Liver (tissue), 9 donors: ENCODE results near the gene FAM107A. TPM values are rescaled to one million over a fixed set of nuclear protein-coding genes. Genes with fewer than 3 reads are reported as not detected.

Experiments
- DNase-seq: peaks from one replicate; pipeline ENCODE4 v3.0.0-alpha.2; 2017; ENCODE audit warnings: low spot score
- H3K27ac ChIP-seq, 2 donors: one replicate each; pipeline ENCODE4 v1.7.0; 2013; ENCODE audit warnings: inconsistent platforms in 2 of 2, low read length in 2 of 2, control low read depth in 1 of 2, low read depth in 1 of 2, mild to moderate bottlenecking in 1 of 2
- H3K27me3 ChIP-seq, 4 donors: one replicate each; pipeline versions ENCODE4 v1.6.1 to v1.7.0; 2013; ENCODE audit warnings: low read length in 3 of 4, inconsistent platforms in 1 of 4, mild to moderate bottlenecking in 1 of 4, moderate library complexity in 1 of 4; ENCODE audit not compliant: control insufficient read depth in 4 of 4, insufficient read depth in 4 of 4
- H3K36me3 ChIP-seq, 4 donors: one replicate each; pipeline versions ENCODE4 v1.6.1 to v1.7.0; 2013; ENCODE audit warnings: low read length in 3 of 4, mild to moderate bottlenecking in 3 of 4, low read depth in 1 of 4, moderate library complexity in 1 of 4; ENCODE audit not compliant: control insufficient read depth in 4 of 4, insufficient read depth in 3 of 4
- H3K4me1 ChIP-seq, 4 donors: one replicate each; pipeline versions ENCODE4 v1.6.1 to v1.7.0; 2013; ENCODE audit warnings: low read length in 3 of 4, mild to moderate bottlenecking in 3 of 4, moderate library complexity in 1 of 4; ENCODE audit not compliant: control insufficient read depth in 4 of 4, insufficient read depth in 4 of 4
- H3K4me3 ChIP-seq, 3 donors: one replicate each; pipeline versions ENCODE4 v1.6.1 to v1.7.0; 2013; ENCODE audit warnings: low read length in 3 of 3, control low read depth in 1 of 3, low read depth in 1 of 3, mild to moderate bottlenecking in 1 of 3
- H3K9ac ChIP-seq, 2 donors: one replicate each; pipeline ENCODE4 v1.7.0; 2013; ENCODE audit warnings: low read length in 2 of 2, mild to moderate bottlenecking in 2 of 2, moderate library complexity in 2 of 2, control low read depth in 1 of 2, low read depth in 1 of 2
- H3K9me3 ChIP-seq, 4 donors: one replicate each; pipeline versions ENCODE4 v1.6.1 to v1.7.0; 2013; ENCODE audit warnings: low read length in 3 of 4; ENCODE audit not compliant: control insufficient read depth in 4 of 4
- ATF3 ChIP-seq: IDR thresholded peaks from 2 replicates; pipeline ENCODE4 v1.6.1; 2016; ENCODE audit warnings: antibody characterized with exemption
- CTCF ChIP-seq: fragments of 150-350 bp; IDR thresholded peaks from 2 replicates; pipeline ENCODE4 v1.5.1; 2017; ENCODE audit warnings: improper control_type of control experiment, low read depth, low read length; ENCODE audit not compliant: missing input control
- EGR1 ChIP-seq, 2 donors: IDR thresholded peaks; 2 replicates each; pipeline ENCODE4 v1.6.1; 2016 to 2018; ENCODE audit warnings: antibody characterized with exemption in 2 of 2, low read depth in 2 of 2
- FOXA1 ChIP-seq: IDR thresholded peaks from 2 replicates; pipeline ENCODE4 v1.6.1; 2016; ENCODE audit warnings: antibody characterized with exemption
- FOXA2 ChIP-seq: IDR thresholded peaks from 2 replicates; pipeline ENCODE4 v1.6.1; 2016; ENCODE audit warnings: antibody characterized with exemption
- GABPA ChIP-seq, 2 donors: IDR thresholded peaks in 1 of 2; conservative IDR thresholded peaks in 1 of 2; 2 replicates each; pipeline ENCODE4 v1.6.1; 2016; ENCODE audit warnings: antibody characterized with exemption in 2 of 2, mild to moderate bottlenecking in 1 of 2, moderate library complexity in 1 of 2
- HNF4A ChIP-seq, 2 donors: conservative IDR thresholded peaks; 2 replicates each; pipeline ENCODE4 v1.6.1; 2016; ENCODE audit warnings: antibody characterized with exemption in 2 of 2, mild to moderate bottlenecking in 2 of 2
- HNF4G ChIP-seq: IDR thresholded peaks from 2 replicates; pipeline ENCODE4 v1.6.1; 2016; ENCODE audit warnings: antibody characterized with exemption
- JUND ChIP-seq, 2 donors: IDR thresholded peaks; 2 replicates each; pipeline ENCODE4 v1.6.1; 2016; ENCODE audit warnings: antibody characterized with exemption in 2 of 2
- MAX ChIP-seq: IDR thresholded peaks from 2 replicates; pipeline ENCODE4 v1.6.1; 2016; ENCODE audit warnings: antibody characterized with exemption
- NR2F2 ChIP-seq: IDR thresholded peaks from 2 replicates; pipeline ENCODE4 v1.6.1; 2016; ENCODE audit warnings: antibody characterized with exemption
- RAD21 ChIP-seq, 2 donors: IDR thresholded peaks; 2 replicates each; pipeline ENCODE4 v1.6.1; 2016; ENCODE audit warnings: antibody characterized with exemption in 2 of 2, mild to moderate bottlenecking in 2 of 2
- REST ChIP-seq: IDR thresholded peaks from 2 replicates; pipeline ENCODE4 v1.6.1; 2016; ENCODE audit warnings: antibody characterized with exemption, mild to moderate bottlenecking
- RXRA ChIP-seq, 2 donors: IDR thresholded peaks; 2 replicates each; pipeline ENCODE4 v1.6.1; 2017 to 2018; ENCODE audit warnings: antibody characterized with exemption in 2 of 2, mild to moderate bottlenecking in 1 of 2
- SP1 ChIP-seq: IDR thresholded peaks from 2 replicates; pipeline ENCODE4 v1.6.1; 2018; ENCODE audit warnings: antibody characterized with exemption, mild to moderate bottlenecking
- TAF1 ChIP-seq: conservative IDR thresholded peaks from 2 replicates; pipeline ENCODE4 v1.6.1; 2016; ENCODE audit warnings: antibody characterized with exemption, mild to moderate bottlenecking
- YY1 ChIP-seq: IDR thresholded peaks from 2 replicates; pipeline ENCODE4 v1.6.1; 2016; ENCODE audit warnings: antibody characterized with exemption, mild to moderate bottlenecking
- ZBTB33 ChIP-seq: IDR thresholded peaks from 2 replicates; pipeline ENCODE4 v1.6.1; 2016; ENCODE audit warnings: antibody characterized with exemption
- WGBS: extraction: QIAGEN DNeasy Blood & Tissue Kit; methylation state at CpG from one replicate; pipeline ENCODE4 v1.1.7; 2013; 5-methylcytosine and 5-hydroxymethylcytosine counted together
- polyA plus RNA-seq, 2 donors: library from polyadenylated mRNA; stranded (reverse) in 1 of 2; unstranded in 1 of 2; fragments of 200-250 nt in 1 of 2; fragments of >200 nt in 1 of 2; fragmentation: Nextera tagmentation in 1 of 2; extraction: Ambion mirVana in 1 of 2; gene quantifications; one replicate each; pipeline versions ENCODE4 v1.2.1 to v1.2.3, GENCODE V29; 2013 to 2015
- total RNA-seq, 2 donors: library from RNA; depleted of rRNA; stranded (reverse); fragments of >200 nt; gene quantifications; one replicate each; pipeline ENCODE4 v1.2.3, GENCODE V29; 2014
- donor health status: healthy.
- donor health status: healthy.
- donor health status: healthy.
- donor health status: healthy.
- donor health status: healthy.

The FAM107A gene
- total and polyA plus RNA-seq, 4 donors: 0.05 to 4.7 (median 1.4) TPM

- Histone ChIP-seq H3K9ac (peak overlapping the region in 1 of 2 donors; percentile 14), H3K4me1 (peaks cover 25 to 94% (median 85%) of the 10 kb centered on the region in 4 donors), H3K9me3 (no peaks in the 10 kb centered on the region), H3K4me3 (no peak overlapping the region), H3K27me3 (no peaks in the 10 kb centered on the region), H3K36me3 (peaks cover 2 to 27% (median 12%) of the 10 kb centered on the region in 4 donors), H3K27ac (peak overlapping the region; percentile 86 to 95)
- TF ChIP-seq NR2F2 (no peak), SP1 (no peak), JUND (IDR thresholded peaks at IDR 0.05) (no peak), HNF4G (no peak)
- DNase-seq: no peak
- WGBS: 54% methylated on average over 11 of the region's 11 CpGs
Measured at GRCh38 chr3:58524326-58524888, 52.8 kb downstream of the FAM107A start.

GRCh38 chr3:58522759-58523425 is 54.3 kb downstream of the FAM107A start:
- DNase-seq: no peak

More at GRCh38 chr3:58522759-58523425, 54.3 kb downstream of the FAM107A start:
- 37% methylated on average over 5 of the region's 5 CpGs for WGBS
- no peaks in the 10 kb centered on the region for H3K27me3 ChIP-seq
- peaks cover 0 to 29% (median 8%) of the 10 kb centered on the region in 4 donors for H3K36me3 ChIP-seq
- peaks cover 35 to 94% (median 83%) of the 10 kb centered on the region in 4 donors for H3K4me1 ChIP-seq
- H3K9me3 ChIP-seq: no peaks in the 10 kb centered on the region
- no peak overlapping the region for H3K4me3 ChIP-seq
- H3K27ac ChIP-seq: peak overlapping the region; percentile 95
- H3K9ac ChIP-seq: peak overlapping the region in 1 of 2 donors; percentile 75
- TF ChIP-seq ATF3 (peak; percentile 75), SP1 (peak; percentile 95), JUND (IDR thresholded peaks at IDR 0.05) (peak; percentile 71 to 89), CTCF (no peak), HNF4G (peak; percentile 79), NR2F2 (peak; percentile 41), YY1 (peak; percentile 37), TAF1 (no peak), EGR1 (IDR thresholded peaks at IDR 0.05; ENCODE audit: low read depth in 2 of 2) (peak in 1 of 2 donors; percentile 23), REST (peak; percentile 58), GABPA (IDR thresholded peaks at IDR 0.05 in 1 of 2, conservative IDR thresholded peaks at IDR 0.05 in 1 of 2) (peak in 1 of 2 donors; percentile 19), ZBTB33 (peak; percentile 63), FOXA1 (no peak), FOXA2 (no peak), RAD21 (IDR thresholded peaks at IDR 0.05) (peak in 1 of 2 donors; percentile 40), HNF4A (conservative IDR thresholded peaks at IDR 0.05) (peak; percentile 94 to 95), MAX (peak; percentile 67), RXRA (IDR thresholded peaks at IDR 0.05) (peak; percentile 90 to 96)
